ENCODE results near the gene GPR137C. TPM values are rescaled to one million over a fixed set of nuclear protein-coding genes. Genes with fewer than 3 reads are reported as not detected.

The GPR137C gene
- polyA plus RNA-seq (2013, experiment 1 of 2; ENCODE audit: insufficient read length), result 0.82 TPM
- polyA plus RNA-seq (2013, experiment 2 of 2; ENCODE audit: insufficient read length), result 0.89 TPM

- peak; percentile 99 for DNase-seq
Observed at GRCh38 chr14:52552063-52552988, at the start of gene GPR137C, which contains the start of gene TXNDC16. TSS of gene GPR137C (plus strand) at chr14:52552836. CDS start at chr14:52553148, 312 bp downstream. TSS of gene TXNDC16 (minus strand) at chr14:52552505. CDS start at chr14:52543557, 8,948 bp downstream.

- no peak for DNase-seq
Observed at GRCh38 chr14:52513249-52513648, 39.4 kb upstream of the GPR137C start.

GRCh38 chr14:52514046-52514811 lies 38.4 kb upstream of the GPR137C start:
- DNase-seq, result no peak

GRCh38 chr14:52522033-52522432 lies 30.6 kb upstream of the GPR137C start:
- no peak for DNase-seq

GRCh38 chr14:52522581-52523345 lies 29.9 kb upstream of the GPR137C start:
- DNase-seq, result no peak

GRCh38 chr14:52527052-52527451 lies 25.6 kb upstream of the GPR137C start:
- no peak for DNase-seq

GRCh38 chr14:52531481-52531880 lies 21.2 kb upstream of the GPR137C start:
- no peak for DNase-seq

- no peak for DNase-seq
Observed at GRCh38 chr14:52536269-52536668, 16.4 kb upstream of the GPR137C start.

GRCh38 chr14:52538623-52539022 lies 14.0 kb upstream of the GPR137C start:
- DNase-seq, result no peak

GRCh38 chr14:52545584-52546317 lies 6.9 kb upstream of the GPR137C start:
- no peak for DNase-seq

GRCh38 chr14:52546318-52546670 lies 6.3 kb upstream of the GPR137C start:
- no peak for DNase-seq

- DNase-seq, result no peak
Observed at GRCh38 chr14:52547027-52547426, 5.6 kb upstream of the GPR137C start.

GRCh38 chr14:52547526-52547925 lies 5.1 kb upstream of the GPR137C start:
- DNase-seq, result no peak

- DNase-seq, result no peak
Observed at GRCh38 chr14:52550661-52551060, 2.0 kb upstream of the GPR137C start.

- no peak for DNase-seq
Observed at GRCh38 chr14:52551205-52551604, 1.4 kb upstream of the GPR137C start.

GRCh38 chr14:52551696-52552062 lies 957 bp upstream of the GPR137C start:
- peak; percentile 18 for DNase-seq

GRCh38 chr14:52553002-52553670 lies 500 bp downstream of the GPR137C start:
- peak; percentile 9 for DNase-seq

GRCh38 chr14:52553671-52554575 lies 1.3 kb downstream of the GPR137C start:
- peak; percentile 82 for DNase-seq

GRCh38 chr14:52558688-52559087 lies 6.1 kb downstream of the GPR137C start:
- DNase-seq, result no peak

GRCh38 chr14:52563120-52563519 lies 10.5 kb downstream of the GPR137C start:
- peak; percentile 22 for DNase-seq

Data from fibroblast of skin of scalp (primary cell).